GM12878 (cell line): ENCODE results near the gene COL15A1. TPM values are rescaled to one million over a fixed set of nuclear protein-coding genes. Genes with fewer than 3 reads are reported as not detected.

ENCODE experiments used
- ATAC-seq: fragments of 200-7000 bp; cut with Tn5 transposase; 3 replicates; pipeline ENCODE4 v1.9.1; 2020; ENCODE audit warnings: mild to moderate bottlenecking, moderate library complexity
- BruUV-seq: library from RNA; stranded (reverse); fragments of 400-500 nt; replicated peaks from 2 replicates; lab custom pipeline; 2021; lab: Mats Ljungman, UMichigan
- CTCF ChIA-PET: fragments of 300-600 bp; sonication (Branson Sonifier 250); formaldehyde crosslinking; extraction: SDS; loops from one replicate; lab custom pipeline; 2021; ENCODE audit warnings: inconsistent platforms; lab: Yijun Ruan, JAX
- POLR2A ChIA-PET: fragments of 350-600 bp; formaldehyde crosslinking; extraction: SDS; loops from one replicate; lab custom pipeline; 2021; ENCODE audit warnings: inconsistent platforms; lab: Charles Lee
- RAD21 ChIA-PET: fragments of 300-600 bp; sonication (Branson Sonifier 250); formaldehyde crosslinking; loops from one replicate; lab custom pipeline; 2023; ENCODE audit warnings: antibody characterized with exemption; ENCODE audit not compliant: unreplicated experiment; lab: Charles Lee
- SMC1A ChIA-PET: fragments of 300-600 bp; sonication (Branson Sonifier 250); formaldehyde crosslinking; loops from one replicate; lab custom pipeline; 2023; ENCODE audit not compliant: unreplicated experiment, uncharacterized antibody; lab: Charles Lee
- DNase-seq: peaks from one replicate; pipeline ENCODE4 v3.0.0-alpha.2; 2011; ENCODE audit warnings: low read depth, low spot score
- FAIRE-seq: peaks from 3 replicates; lab custom pipeline; 2011; peaks lifted over from hg19 to GRCh38; lab: Jason Lieb, UNC
- H2AFZ ChIP-seq: 2 replicates; pipeline ENCODE4 v1.6.0; 2011; ENCODE audit warnings: low read depth, low read length, control low read depth; ENCODE audit not compliant: control insufficient read depth
- H3K27ac ChIP-seq: 2 replicates; pipeline ENCODE4 v1.5.1; 2011; ENCODE audit warnings: control low read depth; ENCODE audit not compliant: control insufficient read depth, insufficient read depth
- H3K27me3 ChIP-seq, 2 experiments: replicated peaks in 1 of 2; 2 replicates each; pipeline versions ENCODE4 v1.6.0 to v1.6.1; 2011; ENCODE audit warnings: low read length in 1 of 2; ENCODE audit not compliant: control insufficient read depth in 2 of 2, insufficient read depth in 2 of 2
- H3K36me3 ChIP-seq, 2 experiments: 2 replicates each; pipeline ENCODE4 v1.5.1; 2011; ENCODE audit warnings: low read length in 1 of 2; ENCODE audit not compliant: control insufficient read depth in 2 of 2, insufficient read depth in 2 of 2
- H3K4me1 ChIP-seq: 2 replicates; pipeline ENCODE4 v1.6.1; 2011; ENCODE audit warnings: mild to moderate bottlenecking, low read length, moderate library complexity, mixed read lengths; ENCODE audit not compliant: control insufficient read depth, insufficient read depth
- H3K4me2 ChIP-seq: 2 replicates; pipeline ENCODE4 v1.6.0; 2011; ENCODE audit warnings: control low read depth; ENCODE audit not compliant: control insufficient read depth, insufficient read depth
- H3K4me3 ChIP-seq: fragments of 200-600 bp; sonication (generic); 2 replicates; pipeline ENCODE4 v1.5.1; 2016
- H3K79me2 ChIP-seq: 2 replicates; pipeline ENCODE4 v1.6.0; 2011; ENCODE audit warnings: low read length; ENCODE audit not compliant: control insufficient read depth, insufficient read depth
- H3K9ac ChIP-seq: 2 replicates; pipeline ENCODE4 v1.8.0; 2011; ENCODE audit warnings: low read length, control low read depth, mixed read lengths; ENCODE audit not compliant: control insufficient read depth, insufficient read depth
- H3K9me3 ChIP-seq: replicated peaks from 3 replicates; pipeline ENCODE4 v1.5.1; 2011; ENCODE audit warnings: mild to moderate bottlenecking, low read length; ENCODE audit not compliant: control insufficient read depth, insufficient read depth
- H4K20me1 ChIP-seq: 2 replicates; pipeline ENCODE4 v1.6.0; 2011; ENCODE audit not compliant: control insufficient read depth, insufficient read depth
- ATF2 ChIP-seq: IDR thresholded peaks from 2 replicates; pipeline ENCODE4 v1.6.1; 2012; ENCODE audit warnings: low read length, inconsistent platforms
- BCLAF1 ChIP-seq: fragments of 450-650 bp; IDR thresholded peaks from 2 replicates; pipeline ENCODE4 v1.6.1; 2017; ENCODE audit warnings: antibody characterized with exemption, mild to moderate bottlenecking, moderate library complexity
- E2F8 ChIP-seq: fragments of 450-650 bp; IDR thresholded peaks from 2 replicates; pipeline ENCODE4 v1.6.1; 2018; ENCODE audit warnings: mild to moderate bottlenecking, low read depth, moderate library complexity; ENCODE audit not compliant: partially characterized antibody
- FOXM1 ChIP-seq: IDR thresholded peaks from 2 replicates; pipeline ENCODE4 v1.6.1; 2012; ENCODE audit warnings: low read depth, mild to moderate bottlenecking, inconsistent platforms, low read length, moderate library complexity
- HDAC2 ChIP-seq: fragments of 200-600 bp; sonication (generic); IDR thresholded peaks from 2 replicates; pipeline ENCODE4 v1.6.1; 2017
- HDGF ChIP-seq: fragments of 450-650 bp; IDR thresholded peaks from 2 replicates; pipeline ENCODE4 v1.6.1; 2016; ENCODE audit warnings: antibody characterized with exemption
- MEF2A ChIP-seq: IDR thresholded peaks from 2 replicates; pipeline ENCODE4 v1.6.1; 2011; ENCODE audit warnings: low read depth, mild to moderate bottlenecking, low read length, moderate library complexity; ENCODE audit not compliant: insufficient read depth
- MEF2B ChIP-seq: fragments of 450-650 bp; IDR thresholded peaks from 2 replicates; pipeline ENCODE4 v1.6.1; 2018; ENCODE audit warnings: mild to moderate bottlenecking, moderate library complexity; ENCODE audit not compliant: partially characterized antibody, poor library complexity, severe bottlenecking
- PRDM15 ChIP-seq: fragments of 450-650 bp; formaldehyde crosslinking; IDR thresholded peaks from 2 replicates; pipeline ENCODE4 v1.4.0; 2020; ENCODE audit warnings: mild to moderate bottlenecking, moderate library complexity
- SIN3A ChIP-seq: IDR thresholded peaks from 2 replicates; pipeline ENCODE4 v1.6.1; 2012; ENCODE audit warnings: low read depth, low read length, improper control_type of control experiment
- SIX5 ChIP-seq: IDR thresholded peaks from 2 replicates; pipeline ENCODE4 v1.6.1; 2011; ENCODE audit warnings: mild to moderate bottlenecking, low read depth, low read length, moderate library complexity; ENCODE audit not compliant: severe bottlenecking
- SREBF2 ChIP-seq: IDR thresholded peaks from 2 replicates; pipeline ENCODE4 v1.6.1; 2012; ENCODE audit warnings: mild to moderate bottlenecking, low read length
- TCF3 ChIP-seq: IDR thresholded peaks from 2 replicates; pipeline ENCODE4 v1.6.1; 2012; ENCODE audit warnings: low read depth, mild to moderate bottlenecking, low read length, borderline replicate concordance; ENCODE audit not compliant: insufficient read depth
- YY1 ChIP-seq: IDR thresholded peaks from 2 replicates; pipeline ENCODE4 v1.6.1; 2011; ENCODE audit warnings: low read depth, mild to moderate bottlenecking, low read length
- ZNF24 ChIP-seq: fragments of 450-650 bp; IDR thresholded peaks from 2 replicates; pipeline ENCODE4 v1.6.1; 2017; ENCODE audit warnings: antibody characterized with exemption, mild to moderate bottlenecking
- WGBS: methylation state at CpG from one replicate; pipeline ENCODE4 v1.1.6; 2016; ENCODE audit warnings: low lambda C conversion rate; ENCODE audit not compliant: insufficient replicate concordance, insufficient coverage; ENCODE audit errors: missing lambda C conversion rate; 5-methylcytosine and 5-hydroxymethylcytosine counted together
- in situ Hi-C: fragments of 300-500 bp; cut with MboI; formaldehyde crosslinking; loops from 9 replicates; pipeline ENCODE4 v1.14.3; 2018; ENCODE audit warnings: mixed read lengths
- intact Hi-C: fragments of 100-400 bp; cut with micrococcal nuclease; formaldehyde crosslinking; loops from one replicate; pipeline ENCODE4 v1.14.2; 2022; ENCODE audit not compliant: unreplicated experiment
- polyA plus RNA-seq, 11 experiments: library from polyadenylated mRNA; depleted of rRNA in 4 of 11; unstranded in 6 of 11; stranded (reverse) in 5 of 11; fragments of >200 nt; fragmentation: Nextera tagmentation in 4 of 11; fragmentation: Illumina TruSeq in 1 of 11; extraction: Ambion mirVana in 4 of 11; extraction: Trizol in 1 of 11; gene quantifications; 1 replicate in 1 of 11; 2 replicates in 10 of 11; pipeline versions ENCODE4 v1.2.1 to v1.2.3, GENCODE V29; 2011 to 2016; ENCODE audit warnings: inconsistent platforms in 2 of 11, missing spikeins in 2 of 11, low read depth in 1 of 11
- total RNA-seq, 4 experiments: library from RNA; depleted of rRNA in 3 of 4; stranded (reverse); fragments of >200 nt in 3 of 4; fragmentation: Illumina TruSeq in 1 of 4; extraction: Trizol in 1 of 4; gene quantifications; 2 replicates each; pipeline versions ENCODE4 v1.2.1 to v1.2.3, GENCODE V29; 2013 to 2021

Gene COL15A1
- total and polyA plus RNA-seq, 10 of the 15 experiments (the other 5 are each of a cell fraction or from before 2014, with no cell fraction given) = 0.01 to 0.28 (median 0.06) TPM; not detected in 2

- no peak overlapping the region for H2AFZ ChIP-seq
- no peaks in the 10 kb centered on the region; the same call in 2 of the 3 replicates for H3K9me3 ChIP-seq
- in situ Hi-C loops = no loop called here
- ATAC-seq (no peak), DNase-seq (no peak), FAIRE-seq (no peak)
- ChIA-PET CTCF (no interaction called here), RAD21 (no interaction called here), SMC1A (no interaction called here), POLR2A (no interaction called here)
- no peak overlapping the region for H3K27ac ChIP-seq
- no peaks in the 10 kb centered on the region for H4K20me1 ChIP-seq
- H3K27me3 ChIP-seq = peaks cover 0 to 3% of the 10 kb centered on the region in 2 experiments; a peak in 2 of 4 replicates
- no peaks in the 10 kb centered on the region for H3K79me2 ChIP-seq
- no peaks in the 10 kb centered on the region for H3K4me1 ChIP-seq
- intact Hi-C loops = no loop called here
- H3K4me3 ChIP-seq = no peak overlapping the region
- no peak overlapping the region for H3K9ac ChIP-seq
- H3K36me3 ChIP-seq = no peaks in the 10 kb centered on the region
- no peak overlapping the region for H3K4me2 ChIP-seq
- BruUV-seq = no TSS peak
- 0% methylated on average over 1 of the region's 1 CpG for WGBS
- TF ChIP-seq SIX5 (no peak), TCF3 (no peak), E2F8 (no peak), HDAC2 (no peak), MEF2A (no peak), MEF2B (no peak), BCLAF1 (no peak), PRDM15 (CRISPR knock-in tag) (no peak), FOXM1 (no peak), YY1 (no peak), SREBF2 (no peak), ATF2 (no peak), ZNF24 (no peak), SIN3A (no peak), HDGF (no peak)
Measured at GRCh38 chr9:98950262-98950661, 6.6 kb downstream of the COL15A1 start.
